HEK293 (cell line): ENCODE measurements around the gene FXYD4.

ENCODE experiments used
- BCL11B ChIP-seq: fragments of 450-650 bp; formaldehyde crosslinking; IDR thresholded peaks from 2 replicates; pipeline ENCODE4 v1.5.1; 2016; ENCODE audit warnings: low read depth, missing biosample characterization, missing genetic modification characterization
- HOXA7 ChIP-seq: sonication (generic); formaldehyde crosslinking; IDR thresholded peaks from 2 replicates; pipeline ENCODE4 v1.8.1; 2022; ENCODE audit warnings: missing genetic modification reagents, borderline replicate concordance
- HOXC10 ChIP-seq: sonication (generic); formaldehyde crosslinking; IDR thresholded peaks from 2 replicates; pipeline ENCODE4 v1.8.1; 2023; ENCODE audit warnings: mild to moderate bottlenecking, missing genetic modification reagents
- KLF17 ChIP-seq: fragments of 450-650 bp; formaldehyde crosslinking; IDR thresholded peaks from 2 replicates; pipeline ENCODE4 v1.5.1; 2016; ENCODE audit warnings: missing biosample characterization, missing genetic modification characterization
- PRDM6 ChIP-seq: fragments of 450-650 bp; formaldehyde crosslinking; IDR thresholded peaks from 2 replicates; pipeline ENCODE4 v1.5.1; 2017; ENCODE audit warnings: missing biosample characterization, missing genetic modification characterization
- SP3 ChIP-seq: fragments of 450-650 bp; formaldehyde crosslinking; IDR thresholded peaks from 2 replicates; pipeline ENCODE4 v1.5.1; 2016; ENCODE audit warnings: missing biosample characterization, missing genetic modification characterization
- TCF7L2 ChIP-seq: IDR thresholded peaks from 2 replicates; pipeline ENCODE4 v1.6.1; 2011; ENCODE audit warnings: low read depth, mild to moderate bottlenecking, inconsistent platforms, low read length, moderate library complexity, borderline replicate concordance
- ZBTB21 ChIP-seq: fragments of 450-650 bp; formaldehyde crosslinking; IDR thresholded peaks from 2 replicates; pipeline ENCODE4 v1.5.1; 2017; ENCODE audit warnings: missing biosample characterization, missing genetic modification characterization
- ZFHX2 ChIP-seq: fragments of 450-650 bp; formaldehyde crosslinking; conservative IDR thresholded peaks from 2 replicates; pipeline ENCODE4 v1.5.1; 2016; ENCODE audit warnings: missing biosample characterization, missing genetic modification characterization
- ZFP41 ChIP-seq: fragments of 450-650 bp; formaldehyde crosslinking; IDR thresholded peaks from 2 replicates; pipeline ENCODE4 v1.5.1; 2016; ENCODE audit warnings: missing biosample characterization, missing genetic modification characterization, borderline replicate concordance
- ZNF140 ChIP-seq: fragments of 450-650 bp; formaldehyde crosslinking; IDR thresholded peaks from 2 replicates; pipeline ENCODE4 v1.5.1; 2016; ENCODE audit warnings: missing biosample characterization, missing genetic modification characterization
- ZNF155 ChIP-seq: fragments of 450-650 bp; formaldehyde crosslinking; IDR thresholded peaks from 2 replicates; pipeline ENCODE4 v1.5.1; 2016; ENCODE audit warnings: missing biosample characterization, missing genetic modification characterization
- ZNF157 ChIP-seq: fragments of 450-650 bp; formaldehyde crosslinking; IDR thresholded peaks from 2 replicates; pipeline ENCODE4 v1.5.1; 2016; ENCODE audit warnings: missing biosample characterization, missing genetic modification characterization
- ZNF341 ChIP-seq: fragments of 450-650 bp; formaldehyde crosslinking; IDR thresholded peaks from 2 replicates; pipeline ENCODE4; 2016; ENCODE audit warnings: low read depth, missing biosample characterization, missing genetic modification characterization
- ZNF404 ChIP-seq: fragments of 450-650 bp; formaldehyde crosslinking; IDR thresholded peaks from 2 replicates; pipeline ENCODE4 v1.5.1; 2017; ENCODE audit warnings: missing biosample characterization, missing genetic modification characterization
- ZNF530 ChIP-seq: fragments of 450-650 bp; formaldehyde crosslinking; IDR thresholded peaks from 2 replicates; pipeline ENCODE4 v1.5.1; 2016; ENCODE audit warnings: low read depth, missing biosample characterization, missing genetic modification characterization
- ZNF580 ChIP-seq: fragments of 450-650 bp; formaldehyde crosslinking; IDR thresholded peaks from 2 replicates; pipeline ENCODE4 v1.5.1; 2016; ENCODE audit warnings: missing biosample characterization, missing genetic modification characterization
- ZNF639 ChIP-seq: fragments of 450-650 bp; formaldehyde crosslinking; IDR thresholded peaks from 2 replicates; pipeline ENCODE4 v1.5.1; 2016; ENCODE audit warnings: missing biosample characterization, missing genetic modification characterization
- ZNF658 ChIP-seq: fragments of 450-650 bp; formaldehyde crosslinking; IDR thresholded peaks from 2 replicates; pipeline ENCODE4; 2016; ENCODE audit warnings: missing biosample characterization, missing genetic modification characterization
- ZNF768 ChIP-seq: fragments of 450-650 bp; formaldehyde crosslinking; IDR thresholded peaks from 2 replicates; pipeline ENCODE4 v1.5.1; 2018; ENCODE audit warnings: missing biosample characterization, mild to moderate bottlenecking, missing genetic modification characterization
- TF ChIP-seq, protein P1 (sequence below): sonication (generic); formaldehyde crosslinking; IDR thresholded peaks from 2 replicates; pipeline ENCODE4 v1.8.1; 2022; ENCODE audit warnings: mild to moderate bottlenecking, moderate library complexity, missing genetic modification reagents
- TF ChIP-seq, protein P2 (sequence below): fragments of 450-650 bp; formaldehyde crosslinking; IDR thresholded peaks from 2 replicates; pipeline ENCODE4 v1.5.1; 2016; ENCODE audit warnings: missing biosample characterization, missing genetic modification characterization
- TF ChIP-seq, protein P3 (sequence below): fragments of 450-650 bp; formaldehyde crosslinking; optimal IDR thresholded peaks from 2 replicates; pipeline ENCODE3; 2016; ENCODE audit warnings: missing biosample characterization, mild to moderate bottlenecking, missing genetic modification characterization
- TF ChIP-seq, protein P4 (sequence below): fragments of 450-650 bp; formaldehyde crosslinking; IDR thresholded peaks from 2 replicates; pipeline ENCODE4 v1.5.1; 2017; ENCODE audit warnings: missing biosample characterization, missing genetic modification characterization
- TF ChIP-seq, protein P5 (sequence below): fragments of 450-650 bp; formaldehyde crosslinking; IDR thresholded peaks from 2 replicates; pipeline ENCODE4 v1.5.1; 2016; ENCODE audit warnings: missing biosample characterization, missing genetic modification characterization

FXYD4 gene

GRCh38 chr10:43408710-43409384 lies 37.4 kb downstream of the FXYD4 start, which contains the start of gene HNRNPF (continued):
- no peak for TF ChIP-seq ZNF530 (tag by site-specific recombination)
- peak; percentile 68; the same call in 1 of the 2 replicates for TF ChIP-seq KLF17 (tag by site-specific recombination)
- peak; percentile 75; the same call in 1 of the 2 replicates for TF ChIP-seq ZNF580 (tag by site-specific recombination)
- TF ChIP-seq ZFHX2 (tag by site-specific recombination) = peak; percentile 75
- TF ChIP-seq, protein P1, sequence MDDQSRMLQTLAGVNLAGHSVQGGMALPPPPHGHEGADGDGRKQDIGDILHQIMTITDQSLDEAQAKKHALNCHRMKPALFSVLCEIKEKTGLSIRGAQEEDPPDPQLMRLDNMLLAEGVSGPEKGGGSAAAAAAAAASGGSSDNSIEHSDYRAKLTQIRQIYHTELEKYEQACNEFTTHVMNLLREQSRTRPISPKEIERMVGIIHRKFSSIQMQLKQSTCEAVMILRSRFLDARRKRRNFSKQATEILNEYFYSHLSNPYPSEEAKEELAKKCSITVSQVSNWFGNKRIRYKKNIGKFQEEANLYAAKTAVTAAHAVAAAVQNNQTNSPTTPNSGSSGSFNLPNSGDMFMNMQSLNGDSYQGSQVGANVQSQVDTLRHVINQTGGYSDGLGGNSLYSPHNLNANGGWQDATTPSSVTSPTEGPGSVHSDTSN = no peak
- TF ChIP-seq ZNF341 (tag by site-specific recombination) = peak; percentile 82
- peak; percentile 55; the same call in 1 of the 2 replicates for TF ChIP-seq ZBTB21 (tag by site-specific recombination)
- no peak for TF ChIP-seq ZNF140 (tag by site-specific recombination)
- no peak for TF ChIP-seq ZNF404 (tag by site-specific recombination)
- no peak for TF ChIP-seq ZNF639
- TF ChIP-seq, protein P2, sequence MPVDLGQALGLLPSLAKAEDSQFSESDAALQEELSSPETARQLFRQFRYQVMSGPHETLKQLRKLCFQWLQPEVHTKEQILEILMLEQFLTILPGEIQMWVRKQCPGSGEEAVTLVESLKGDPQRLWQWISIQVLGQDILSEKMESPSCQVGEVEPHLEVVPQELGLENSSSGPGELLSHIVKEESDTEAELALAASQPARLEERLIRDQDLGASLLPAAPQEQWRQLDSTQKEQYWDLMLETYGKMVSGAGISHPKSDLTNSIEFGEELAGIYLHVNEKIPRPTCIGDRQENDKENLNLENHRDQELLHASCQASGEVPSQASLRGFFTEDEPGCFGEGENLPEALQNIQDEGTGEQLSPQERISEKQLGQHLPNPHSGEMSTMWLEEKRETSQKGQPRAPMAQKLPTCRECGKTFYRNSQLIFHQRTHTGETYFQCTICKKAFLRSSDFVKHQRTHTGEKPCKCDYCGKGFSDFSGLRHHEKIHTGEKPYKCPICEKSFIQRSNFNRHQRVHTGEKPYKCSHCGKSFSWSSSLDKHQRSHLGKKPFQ (tag by site-specific recombination) = no peak
- TF ChIP-seq TCF7L2 = no peak
- TF ChIP-seq BCL11B (tag by site-specific recombination) = no peak; the same call in 1 of the 2 replicates
- TF ChIP-seq ZNF768 (tag by site-specific recombination) = no peak
- no peak for TF ChIP-seq ZNF658 (tag by site-specific recombination)
- TF ChIP-seq HOXC10 (CRISPR knock-in tag) = no peak
- TF ChIP-seq HOXA7 (CRISPR knock-in tag) = no peak
- TF ChIP-seq, protein P3, sequence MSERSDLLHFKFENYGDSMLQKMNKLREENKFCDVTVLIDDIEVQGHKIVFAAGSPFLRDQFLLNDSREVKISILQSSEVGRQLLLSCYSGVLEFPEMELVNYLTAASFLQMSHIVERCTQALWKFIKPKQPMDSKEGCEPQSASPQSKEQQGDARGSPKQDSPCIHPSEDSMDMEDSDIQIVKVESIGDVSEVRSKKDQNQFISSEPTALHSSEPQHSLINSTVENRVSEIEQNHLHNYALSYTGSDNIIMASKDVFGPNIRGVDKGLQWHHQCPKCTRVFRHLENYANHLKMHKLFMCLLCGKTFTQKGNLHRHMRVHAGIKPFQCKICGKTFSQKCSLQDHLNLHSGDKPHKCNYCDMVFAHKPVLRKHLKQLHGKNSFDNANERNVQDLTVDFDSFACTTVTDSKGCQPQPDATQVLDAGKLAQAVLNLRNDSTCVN = peak; percentile 95
- TF ChIP-seq, protein P4, sequence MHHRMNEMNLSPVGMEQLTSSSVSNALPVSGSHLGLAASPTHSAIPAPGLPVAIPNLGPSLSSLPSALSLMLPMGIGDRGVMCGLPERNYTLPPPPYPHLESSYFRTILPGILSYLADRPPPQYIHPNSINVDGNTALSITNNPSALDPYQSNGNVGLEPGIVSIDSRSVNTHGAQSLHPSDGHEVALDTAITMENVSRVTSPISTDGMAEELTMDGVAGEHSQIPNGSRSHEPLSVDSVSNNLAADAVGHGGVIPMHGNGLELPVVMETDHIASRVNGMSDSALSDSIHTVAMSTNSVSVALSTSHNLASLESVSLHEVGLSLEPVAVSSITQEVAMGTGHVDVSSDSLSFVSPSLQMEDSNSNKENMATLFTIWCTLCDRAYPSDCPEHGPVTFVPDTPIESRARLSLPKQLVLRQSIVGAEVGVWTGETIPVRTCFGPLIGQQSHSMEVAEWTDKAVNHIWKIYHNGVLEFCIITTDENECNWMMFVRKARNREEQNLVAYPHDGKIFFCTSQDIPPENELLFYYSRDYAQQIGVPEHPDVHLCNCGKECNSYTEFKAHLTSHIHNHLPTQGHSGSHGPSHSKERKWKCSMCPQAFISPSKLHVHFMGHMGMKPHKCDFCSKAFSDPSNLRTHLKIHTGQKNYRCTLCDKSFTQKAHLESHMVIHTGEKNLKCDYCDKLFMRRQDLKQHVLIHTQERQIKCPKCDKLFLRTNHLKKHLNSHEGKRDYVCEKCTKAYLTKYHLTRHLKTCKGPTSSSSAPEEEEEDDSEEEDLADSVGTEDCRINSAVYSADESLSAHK (tag by site-specific recombination) = no peak
- peak; percentile 87 for TF ChIP-seq SP3 (tag by site-specific recombination)
- TF ChIP-seq ZNF155 (tag by site-specific recombination) = no peak
- TF ChIP-seq, protein P5, sequence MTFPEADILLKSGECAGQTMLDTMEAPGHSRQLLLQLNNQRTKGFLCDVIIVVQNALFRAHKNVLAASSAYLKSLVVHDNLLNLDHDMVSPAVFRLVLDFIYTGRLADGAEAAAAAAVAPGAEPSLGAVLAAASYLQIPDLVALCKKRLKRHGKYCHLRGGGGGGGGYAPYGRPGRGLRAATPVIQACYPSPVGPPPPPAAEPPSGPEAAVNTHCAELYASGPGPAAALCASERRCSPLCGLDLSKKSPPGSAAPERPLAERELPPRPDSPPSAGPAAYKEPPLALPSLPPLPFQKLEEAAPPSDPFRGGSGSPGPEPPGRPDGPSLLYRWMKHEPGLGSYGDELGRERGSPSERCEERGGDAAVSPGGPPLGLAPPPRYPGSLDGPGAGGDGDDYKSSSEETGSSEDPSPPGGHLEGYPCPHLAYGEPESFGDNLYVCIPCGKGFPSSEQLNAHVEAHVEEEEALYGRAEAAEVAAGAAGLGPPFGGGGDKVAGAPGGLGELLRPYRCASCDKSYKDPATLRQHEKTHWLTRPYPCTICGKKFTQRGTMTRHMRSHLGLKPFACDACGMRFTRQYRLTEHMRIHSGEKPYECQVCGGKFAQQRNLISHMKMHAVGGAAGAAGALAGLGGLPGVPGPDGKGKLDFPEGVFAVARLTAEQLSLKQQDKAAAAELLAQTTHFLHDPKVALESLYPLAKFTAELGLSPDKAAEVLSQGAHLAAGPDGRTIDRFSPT (tag by site-specific recombination) = no peak
- no peak for TF ChIP-seq PRDM6
- no peak for TF ChIP-seq ZFP41 (tag by site-specific recombination)
- TF ChIP-seq ZNF157 (tag by site-specific recombination) = no peak
